Caco-2 (cell line): ENCODE measurements around the gene ARHGAP5. TPM values are rescaled to one million over a fixed set of nuclear protein-coding genes. Genes with fewer than 3 reads are reported as not detected.

ENCODE experiments used
- BruUV-seq: library from RNA; stranded (reverse); fragments of 400-500 nt; replicated peaks from 2 replicates; lab custom pipeline; 2021; lab: Mats Ljungman, UMichigan
- CTCF ChIA-PET: fragments of 300-600 bp; sonication (Branson Sonifier 250); formaldehyde crosslinking; loops from one replicate; lab custom pipeline; 2022; ENCODE audit warnings: antibody characterized with exemption; lab: Charles Lee
- POLR2A ChIA-PET: fragments of 300-600 bp; sonication (Branson Sonifier 250); formaldehyde crosslinking; loops from one replicate; lab custom pipeline; 2022; ENCODE audit warnings: antibody characterized with exemption; lab: Charles Lee
- DNase-seq, 2 experiments: peaks; one replicate each; pipeline versions ENCODE4 v3.0.0 to v3.0.0-alpha.2; 2020 to 2022
- H3K27me3 ChIP-seq: replicated peaks from 2 replicates; pipeline ENCODE4 v1.6.0; 2011; ENCODE audit warnings: low read length; ENCODE audit not compliant: control insufficient read depth, insufficient read depth
- H3K36me3 ChIP-seq: 2 replicates; pipeline ENCODE4 v1.5.1; 2011; ENCODE audit warnings: low read length; ENCODE audit not compliant: control insufficient read depth, insufficient read depth
- H3K4me1 ChIP-seq: fragments of 250-450 bp; sonication (Bioruptor Pico); 2 replicates; pipeline ENCODE4 v1.5.1; 2020; ENCODE audit warnings: mild to moderate bottlenecking
- H3K4me3 ChIP-seq: 2 replicates; pipeline ENCODE4 v1.5.1; 2011; ENCODE audit warnings: low read depth, mild to moderate bottlenecking, control low read depth, low read length
- H3K9me3 ChIP-seq: fragments of 250-450 bp; sonication (Bioruptor Pico); 2 replicates; pipeline ENCODE4 v1.5.1; 2020; ENCODE audit warnings: mild to moderate bottlenecking, moderate library complexity
- H3K27ac Mint-ChIP-seq: one replicate; pipeline ENCODE4 v1.8.0; 2022; ENCODE audit warnings: mixed read lengths; ENCODE audit not compliant: unreplicated experiment
- H3K27me3 Mint-ChIP-seq: one replicate; pipeline ENCODE4 v1.8.0; 2022; ENCODE audit warnings: mixed read lengths; ENCODE audit not compliant: insufficient read depth, unreplicated experiment
- H3K36me3 Mint-ChIP-seq: one replicate; pipeline ENCODE4 v1.8.0; 2022; ENCODE audit warnings: mild to moderate bottlenecking, mixed read lengths; ENCODE audit not compliant: insufficient read depth, unreplicated experiment
- H3K4me1 Mint-ChIP-seq: one replicate; pipeline ENCODE4 v1.8.0; 2022; ENCODE audit warnings: low read depth, mixed read lengths; ENCODE audit not compliant: unreplicated experiment
- H3K4me3 Mint-ChIP-seq: one replicate; pipeline ENCODE4 v1.8.0; 2022; ENCODE audit warnings: mild to moderate bottlenecking, moderate library complexity, mixed read lengths; ENCODE audit not compliant: unreplicated experiment
- H3K9me3 Mint-ChIP-seq: one replicate; pipeline ENCODE4 v1.8.0; 2022; ENCODE audit warnings: mixed read lengths; ENCODE audit not compliant: unreplicated experiment
- intact Hi-C: fragments of 100-400 bp; cut with micrococcal nuclease; formaldehyde crosslinking; loops from one replicate; pipeline ENCODE4 v1.10.0; 2022; ENCODE audit not compliant: unreplicated experiment
- total RNA-seq: library from RNA; stranded (reverse); gene quantifications from 2 replicates; pipeline ENCODE4 v1.2.3, GENCODE V29; 2022
- TF ChIP-seq, protein P1 (sequence below), 2 experiments: fragments of 200-600 bp in 1 of 2; IDR thresholded peaks; 1 replicate in 1 of 2; 2 replicates in 1 of 2; pipeline versions ENCODE4 v1.5.1 to v1.8.0; 2011 to 2022; ENCODE audit warnings: antibody characterized with exemption in 1 of 2, control low read depth in 1 of 2, inconsistent platforms in 1 of 2, low read depth in 1 of 2, low read length in 1 of 2, mild to moderate bottlenecking in 1 of 2, moderate library complexity in 1 of 2; ENCODE audit not compliant: insufficient read depth in 1 of 2, severe bottlenecking in 1 of 2, unreplicated experiment in 1 of 2

The ARHGAP5 gene
- total RNA-seq, 1 experiment from 2014 or later: 165 TPM

- Histone ChIP-seq H3K27me3 (no peaks in the 10 kb centered on the region), H3K4me3 (peak overlapping the region; percentile 76), H3K9me3 (no peaks in the 10 kb centered on the region), H3K4me1 (0 out of 2 replicates have a peak, but pooled peaks cover 5% of the 10 kb centered on the region), H3K36me3 (no peaks in the 10 kb centered on the region)
- Mint-ChIP-seq H3K27me3 (no peaks in the 10 kb centered on the region), H3K4me3 (peak overlapping the region; percentile 90), H3K9me3 (no peaks in the 10 kb centered on the region), H3K36me3 (peaks cover 20% of the 10 kb centered on the region), H3K4me1 (no peaks in the 10 kb centered on the region), H3K27ac (peak overlapping the region; percentile 98)
- no peak for DNase-seq
- CTCF ChIA-PET: no interaction called here
- TF ChIP-seq, protein P1, sequence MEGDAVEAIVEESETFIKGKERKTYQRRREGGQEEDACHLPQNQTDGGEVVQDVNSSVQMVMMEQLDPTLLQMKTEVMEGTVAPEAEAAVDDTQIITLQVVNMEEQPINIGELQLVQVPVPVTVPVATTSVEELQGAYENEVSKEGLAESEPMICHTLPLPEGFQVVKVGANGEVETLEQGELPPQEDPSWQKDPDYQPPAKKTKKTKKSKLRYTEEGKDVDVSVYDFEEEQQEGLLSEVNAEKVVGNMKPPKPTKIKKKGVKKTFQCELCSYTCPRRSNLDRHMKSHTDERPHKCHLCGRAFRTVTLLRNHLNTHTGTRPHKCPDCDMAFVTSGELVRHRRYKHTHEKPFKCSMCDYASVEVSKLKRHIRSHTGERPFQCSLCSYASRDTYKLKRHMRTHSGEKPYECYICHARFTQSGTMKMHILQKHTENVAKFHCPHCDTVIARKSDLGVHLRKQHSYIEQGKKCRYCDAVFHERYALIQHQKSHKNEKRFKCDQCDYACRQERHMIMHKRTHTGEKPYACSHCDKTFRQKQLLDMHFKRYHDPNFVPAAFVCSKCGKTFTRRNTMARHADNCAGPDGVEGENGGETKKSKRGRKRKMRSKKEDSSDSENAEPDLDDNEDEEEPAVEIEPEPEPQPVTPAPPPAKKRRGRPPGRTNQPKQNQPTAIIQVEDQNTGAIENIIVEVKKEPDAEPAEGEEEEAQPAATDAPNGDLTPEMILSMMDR (IDR thresholded peaks at IDR 0.05; ENCODE audit: insufficient read depth in 1 of 2, low read depth in 1 of 2, low read length in 1 of 2, severe bottlenecking in 1 of 2, unreplicated experiment in 1 of 2): no peak
- intact Hi-C loops: loop anchor here (1.0 kb wide), 3 partner anchors 17 to 182 kb away; no protein-coding TSS in a partner anchor
- BruUV-seq: no TSS peak
- POLR2A ChIA-PET: interaction anchor here (0.8 kb wide), 1 partner anchor 124 kb away, joined by 4 read pairs; no protein-coding TSS in a partner anchor
These were observed 123.5 kb downstream of the ARHGAP5 start for GRCh38 chr14:32200368-32201192.

GRCh38 chr14:32201193-32201815 is 124.2 kb downstream of the ARHGAP5 start:
- H3K4me1 Mint-ChIP-seq: no peaks in the 10 kb centered on the region
- H3K36me3 Mint-ChIP-seq: peaks cover 20% of the 10 kb centered on the region
- H3K9me3 Mint-ChIP-seq: no peaks in the 10 kb centered on the region
- TSS peak; percentile 27 for BruUV-seq
- peak; percentile 97 to 98 for DNase-seq
- Histone ChIP-seq H3K36me3 (no peaks in the 10 kb centered on the region), H3K4me3 (peak overlapping the region; percentile 76), H3K9me3 (no peaks in the 10 kb centered on the region), H3K4me1 (0 out of 2 replicates have a peak, but pooled peaks cover 5% of the 10 kb centered on the region), H3K27me3 (no peaks in the 10 kb centered on the region)
- intact Hi-C loops: loop anchor here (1.0 kb wide), 3 partner anchors 18 to 181 kb away; no protein-coding TSS in a partner anchor
- H3K27ac Mint-ChIP-seq: peak overlapping the region; percentile 98
- ChIA-PET CTCF (no interaction called here), POLR2A (no interaction called here)
- TF ChIP-seq, protein P1 (IDR thresholded peaks at IDR 0.05; ENCODE audit: insufficient read depth in 1 of 2, low read depth in 1 of 2, low read length in 1 of 2, severe bottlenecking in 1 of 2, unreplicated experiment in 1 of 2): no peak
- no peaks in the 10 kb centered on the region for H3K27me3 Mint-ChIP-seq
- peak overlapping the region; percentile 90 for H3K4me3 Mint-ChIP-seq

GRCh38 chr14:32201816-32202490 is 124.8 kb downstream of the ARHGAP5 start, which contains the start of gene RNU6-7:
TSS of gene RNU6-7 (plus strand) at chr14:32202045.
- intact Hi-C loops: loop anchor here (1.0 to 2.0 kb wide), 5 partner anchors 19 to 271 kb away; no protein-coding TSS in a partner anchor
- Mint-ChIP-seq H3K4me1 (no peaks in the 10 kb centered on the region), H3K4me3 (peak within 1 kb of the TSS; percentile 90), H3K9me3 (no peaks in the 10 kb centered on the region), H3K27me3 (no peaks in the 10 kb centered on the region), H3K36me3 (peaks cover 20% of the 10 kb centered on the region), H3K27ac (peak within 1 kb of the TSS; percentile 98)
- CTCF ChIA-PET: no interaction called here
- Histone ChIP-seq H3K9me3 (no peaks in the 10 kb centered on the region), H3K4me1 (0 out of 2 replicates have a peak, but pooled peaks cover 5% of the 10 kb centered on the region), H3K27me3 (no peaks in the 10 kb centered on the region), H3K36me3 (no peaks in the 10 kb centered on the region), H3K4me3 (peak within 1 kb of the TSS; percentile 76)
- TSS peak; percentile 27 for BruUV-seq
- POLR2A ChIA-PET: no interaction called here
- DNase-seq: peak; percentile 59 to 65
- TF ChIP-seq, protein P1 (IDR thresholded peaks at IDR 0.05; ENCODE audit: insufficient read depth in 1 of 2, low read depth in 1 of 2, low read length in 1 of 2, severe bottlenecking in 1 of 2, unreplicated experiment in 1 of 2): no peak
